Measurements from ENCODE around the gene STAC2. TPM values are rescaled to one million over a fixed set of nuclear protein-coding genes. Genes with fewer than 3 reads are reported as not detected.

The STAC2 gene
- not detected in 2 replicates for total RNA-seq

DNA sequence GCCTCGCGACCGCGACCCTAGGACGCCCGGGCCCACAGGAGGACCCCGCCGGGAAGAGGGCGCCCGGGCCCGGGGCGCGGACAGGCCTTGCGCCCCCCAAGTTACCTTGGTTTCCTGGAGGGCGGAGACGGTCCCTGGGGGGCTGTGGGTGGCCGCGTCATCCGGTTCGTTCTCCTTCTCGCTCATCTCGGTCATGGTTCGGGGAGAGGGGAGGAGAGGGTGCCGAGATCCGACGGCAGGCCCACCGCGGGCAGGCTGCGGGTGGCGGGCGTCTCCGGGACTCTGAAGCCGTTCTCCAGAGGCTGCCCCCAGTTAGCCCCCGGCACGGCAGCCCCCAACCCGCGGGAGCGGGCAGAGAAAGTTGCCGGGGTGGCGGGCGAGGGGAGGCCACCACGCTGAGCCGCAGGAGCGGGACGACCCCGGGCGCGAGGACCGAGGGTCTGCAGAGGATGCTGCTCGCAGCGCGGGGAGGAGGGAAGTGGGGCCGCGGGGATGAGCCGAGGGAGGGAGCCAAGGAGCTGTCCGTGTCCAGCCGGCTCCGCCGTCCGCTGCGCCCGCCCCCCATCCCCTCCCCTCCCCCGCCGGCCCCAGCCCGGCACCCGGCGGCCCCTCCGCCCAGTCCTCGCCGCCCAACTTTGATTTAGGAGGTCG is at the start of gene STAC2:
Gene STAC2 (minus strand): TSS at position 638 of the 651 bp plus-strand sequence. CDS start 443 bp downstream, at position 195.

GRCh38 chr17:39200070-39200879 is 25.5 kb downstream of the STAC2 start, which contains the start of gene RPL19:
RPL19 (plus strand) TSS chr17:39200283; CDS start chr17:39200345, 62 bp downstream.

DNA sequence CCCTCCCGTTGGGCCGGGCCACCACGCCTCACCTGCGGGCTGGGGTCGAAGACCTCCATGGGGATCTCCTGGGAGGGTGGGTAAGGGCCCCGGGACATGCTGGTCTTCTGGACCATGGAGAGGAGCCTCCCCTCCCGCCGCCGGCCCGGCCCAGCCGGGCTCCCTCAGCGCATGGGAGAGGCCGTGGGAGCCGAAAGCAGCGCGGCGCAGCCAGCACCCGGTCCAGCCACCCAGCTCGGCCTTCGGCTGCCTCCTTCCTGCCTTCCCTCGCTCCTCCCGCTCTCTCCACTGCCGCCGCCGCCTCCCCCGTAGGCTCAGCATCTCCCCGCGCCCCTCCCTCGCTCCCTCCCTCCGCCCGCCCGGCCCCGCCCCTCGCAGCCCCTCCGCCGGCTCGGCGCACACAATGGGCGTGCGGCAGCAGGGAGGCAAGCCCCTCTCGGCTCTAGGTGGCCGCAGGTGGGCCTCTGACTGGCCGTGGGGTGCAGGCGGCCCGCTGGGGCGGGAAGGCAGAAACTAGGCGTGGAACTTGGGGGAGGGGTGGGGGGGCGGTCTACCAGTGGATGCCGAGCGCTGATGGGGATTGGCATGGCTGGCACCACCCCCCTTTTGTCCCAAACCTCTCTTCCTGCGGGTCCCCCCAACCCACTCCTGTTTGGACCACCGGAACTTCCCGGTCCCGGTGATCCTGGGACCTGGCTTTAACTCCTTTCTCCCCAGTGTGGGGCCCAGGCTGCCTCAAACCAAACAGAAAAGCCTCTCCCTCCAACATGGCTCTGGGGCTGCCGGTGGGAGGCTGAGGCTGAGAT is 28.2 kb downstream of the STAC2 start, which contains the start of gene CACNB1:
Gene CACNB1 (minus strand): TSS at position 290 of the 806 bp plus-strand sequence. CDS start 174 bp downstream, at position 116.

DNA sequence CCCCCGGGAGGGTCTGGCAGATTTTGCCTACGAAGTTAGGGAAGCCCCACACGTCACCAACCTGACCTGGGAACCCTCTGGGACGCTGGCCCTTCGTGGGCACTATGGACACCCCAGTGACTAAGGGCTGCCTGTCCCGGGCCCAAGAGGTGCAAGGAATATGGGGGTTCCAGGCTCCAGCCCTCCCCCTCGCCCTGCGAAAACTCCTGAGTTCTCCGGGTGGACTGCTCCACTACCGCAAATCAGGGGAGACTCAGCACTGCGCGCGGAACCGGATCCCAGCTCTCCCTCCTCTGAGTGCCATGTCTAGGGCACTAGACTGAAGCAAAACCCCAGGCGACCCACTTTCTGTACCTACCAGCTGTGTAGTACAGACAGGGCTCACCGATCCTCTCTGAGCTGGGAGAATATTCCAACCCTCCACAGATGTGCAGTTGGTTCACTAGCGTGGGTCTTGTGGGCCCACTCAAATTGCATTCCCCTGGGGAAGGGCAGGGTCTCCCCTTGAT is 59.9 kb downstream of the STAC2 start, which contains the start of gene ARL5C:
Gene ARL5C (minus strand): TSS at position 321 of the 509 bp plus-strand sequence. CDS start 401 bp downstream, outside the sequence.

Other genes starting within 250 kb of the STAC2 start
- gene PLXDC1, start 74.3 kb downstream of the STAC2 start, total RNA-seq = 0.21 TPM in 1 of 2 replicates, not detected in the other
- gene ARL5C, start 59.8 kb downstream of the STAC2 start, total RNA-seq = not detected in 2 replicates
- 1.4 and 6.2 TPM in 2 replicates for gene CACNB1, start 28.3 kb downstream of the STAC2 start, total RNA-seq
- 1,876 and 2,184 TPM in 2 replicates for gene RPL19, start 25.7 kb downstream of the STAC2 start, total RNA-seq
- 10.9 and 15.2 TPM in 2 replicates for gene FBXL20, start 175.7 kb upstream of the STAC2 start, total RNA-seq
- gene MED1, start 225.3 kb upstream of the STAC2 start, total RNA-seq = 27.0 and 33.2 TPM in 2 replicates
- gene CDK12, start 235.5 kb upstream of the STAC2 start, total RNA-seq = 24.9 and 38.4 TPM in 2 replicates

All from nasal cavity respiratory epithelium epithelial cell of viscerocranial mucosa (primary cell).